Spleen (tissue), 7 donors: ENCODE data around the gene TNPO1.

Source experiments
- CTCF ChIP-seq, 11 experiments: fragments of 200-600 bp in 7 of 11; fragments of 450-650 bp in 4 of 11; sonication (generic) in 4 of 11; IDR thresholded peaks in 8 of 11; conservative IDR thresholded peaks in 3 of 11; 1 replicate in 7 of 11; 2 replicates in 4 of 11; pipeline versions ENCODE4 v1.4.0 to v1.8.0; 2016 to 2021; ENCODE audit warnings: antibody characterized with exemption in 11 of 11, inconsistent platforms in 4 of 11, mild to moderate bottlenecking in 1 of 11
- POLR2A ChIP-seq, 3 donors: fragments of 450-650 bp; IDR thresholded peaks; one replicate each; pipeline ENCODE4 v1.5.1; 2017; ENCODE audit warnings: antibody characterized with exemption in 3 of 3, mild to moderate bottlenecking in 1 of 3
- donor health status: DM: no; HTN: no; CAD: no; lungs with moderate emphysema.
- donor health status: DM: no; HTN: no; CAD: no.
- donor health status: DM: no; HTN: no; CAD: no.

GRCh38 chr5:72784129-72784528 is 32.3 kb upstream of the TNPO1 start:
- TF ChIP-seq CTCF (IDR thresholded peaks at IDR 0.05 in 8 of 11, conservative IDR thresholded peaks at IDR 0.05 in 3 of 11) (no peak), POLR2A (IDR thresholded peaks at IDR 0.05) (no peak)
